SK-N-MC (cell line): ENCODE data around the gene CDC37.

ENCODE experiments used
- EZH2 ChIP-seq: fragments of 200-600 bp; sonication (generic); IDR thresholded peaks from one replicate; pipeline ENCODE4 v1.6.1; 2017; ENCODE audit warnings: antibody characterized with exemption
- POLR2AphosphoS5 ChIP-seq: IDR thresholded peaks from 2 replicates; pipeline ENCODE4 v1.6.1; 2012; ENCODE audit warnings: mild to moderate bottlenecking, low read depth, low read length, borderline replicate concordance

DNA sequence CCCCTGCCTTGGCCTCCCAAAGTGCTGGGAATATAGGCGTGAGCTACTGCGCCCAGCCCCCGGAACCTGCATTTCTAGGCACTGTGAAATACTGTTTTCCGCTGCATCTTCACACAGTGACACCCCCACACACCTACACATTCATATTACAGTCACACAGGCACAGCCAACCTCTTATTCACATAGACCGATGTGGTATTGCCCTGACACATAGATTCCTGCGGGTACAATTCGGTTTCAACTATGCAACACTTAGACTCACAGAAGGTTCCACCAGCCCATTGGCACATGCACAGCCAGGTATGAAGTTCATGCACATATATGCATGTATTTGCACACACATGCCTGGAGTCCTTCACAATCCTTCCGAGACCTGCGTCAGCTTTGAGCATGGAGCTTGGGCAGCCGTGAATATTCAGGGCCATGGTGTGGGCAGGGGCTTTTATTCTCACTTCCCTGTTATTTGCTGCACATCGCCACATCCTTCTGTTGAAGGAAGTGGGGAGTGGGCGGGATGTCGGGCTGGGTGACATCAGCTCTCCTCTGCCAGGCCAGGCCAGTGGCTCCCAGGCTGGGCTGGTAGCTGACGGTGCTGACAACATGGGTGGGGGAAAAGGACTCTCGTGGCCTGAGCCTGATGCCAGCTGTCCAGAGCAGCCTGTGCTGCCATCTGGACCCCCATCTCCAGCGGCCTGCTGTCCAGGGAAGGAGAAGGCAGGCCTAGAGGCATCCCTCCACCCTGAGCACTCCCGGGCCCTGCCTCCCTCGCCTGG, 5.4 kb upstream of the CDC37 start:
- no peak for TF ChIP-seq POLR2AphosphoS5
- no peak for TF ChIP-seq EZH2
